NOMO-1 (cell line): Measurements from ENCODE around the gene MIPOL1.
"Not testable (repeated sequence)": the region's sequence is repeated elsewhere in the genome, so short reads cannot be mapped to it uniquely, and the experiment has no call there.

ENCODE experiments used
- DNase-seq, 2 experiments: peaks; one replicate each; lab custom pipeline; 2025; ENCODE audit not compliant: unreplicated experiment in 2 of 2; lab: John Stamatoyannopoulos, UW

The MIPOL1 gene

DNA sequence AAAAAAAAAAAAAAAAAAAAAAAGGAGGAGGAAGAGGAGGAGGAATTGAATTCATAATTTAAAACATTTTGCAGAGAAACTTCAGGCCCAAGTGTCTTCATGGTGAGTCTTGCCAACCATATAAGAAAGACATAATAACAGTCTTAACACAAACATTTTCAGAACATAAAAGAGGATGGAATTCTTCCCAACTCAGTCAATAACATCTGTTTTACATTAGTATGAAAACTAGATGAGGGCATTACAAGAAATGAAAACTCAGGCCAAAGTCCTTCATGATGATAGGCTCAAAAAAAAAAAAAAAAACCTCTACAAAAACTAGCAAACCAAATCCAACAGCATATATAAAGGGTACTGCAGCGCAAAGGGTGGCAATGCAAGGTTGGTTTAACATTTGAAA lies 245.7 kb downstream of the MIPOL1 start:
- no peak for DNase-seq

DNA sequence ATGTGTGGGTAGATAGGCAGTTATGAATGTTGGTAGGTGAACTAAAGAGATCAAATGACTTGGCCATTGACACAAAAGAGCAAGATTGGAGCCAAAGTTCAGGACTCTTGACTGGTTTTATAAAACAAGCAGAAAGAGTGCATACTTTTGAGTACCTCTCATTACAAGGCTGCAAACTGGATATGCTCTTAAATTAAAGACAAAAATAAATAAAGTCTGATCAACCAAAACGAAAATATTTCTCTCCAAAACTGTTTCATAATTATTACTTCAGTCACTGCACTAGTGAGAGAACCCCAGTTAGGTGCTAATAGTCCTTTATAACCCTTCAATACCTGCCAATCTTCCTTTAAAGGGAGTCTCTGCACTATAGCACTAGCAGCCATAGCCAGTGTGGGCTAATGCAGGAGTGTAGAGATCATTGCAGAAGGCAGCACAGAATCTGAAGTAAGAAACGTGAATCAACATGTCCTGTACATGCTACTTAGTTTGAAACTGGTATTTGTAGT lies 250.2 kb downstream of the MIPOL1 start:
- DNase-seq = no peak

DNA sequence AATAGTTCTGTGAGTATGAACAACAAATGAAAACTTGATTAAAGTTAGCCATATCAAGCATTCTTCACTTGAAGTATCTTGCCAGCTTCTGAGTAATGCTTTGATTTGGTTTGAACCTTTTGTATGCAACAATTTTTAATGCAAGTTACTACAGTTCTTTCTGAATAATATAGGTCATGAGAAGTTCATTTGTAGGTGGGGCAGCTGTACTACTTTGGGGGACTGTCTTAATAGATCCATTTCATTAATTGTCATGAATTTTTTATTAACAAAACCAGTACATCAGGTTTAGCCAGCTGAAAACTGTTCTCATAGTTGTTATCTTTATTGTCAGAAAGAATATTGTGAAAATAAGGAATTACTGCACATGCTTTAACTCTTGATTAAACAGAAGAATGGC lies 254.6 kb downstream of the MIPOL1 start:
- DNase-seq = no peak

DNA sequence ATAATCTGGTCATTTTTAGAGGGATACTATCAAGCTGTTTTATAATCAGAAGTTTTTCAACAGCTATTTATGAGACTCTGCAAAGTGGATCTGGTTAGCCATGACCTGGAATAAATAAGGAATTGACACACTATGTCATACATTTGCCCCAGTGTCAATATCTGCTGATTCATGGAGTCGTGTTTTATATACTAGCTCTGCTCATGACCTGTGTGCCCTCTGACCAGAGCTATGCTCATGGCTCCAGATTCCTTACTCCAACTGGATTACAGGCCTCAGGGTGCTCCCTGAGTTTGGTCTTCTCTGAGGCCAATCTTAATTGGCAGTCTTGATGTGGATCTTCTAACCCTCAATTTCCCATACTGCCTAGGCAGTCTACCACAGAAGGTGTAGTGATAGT lies 256.2 kb downstream of the MIPOL1 start:
- no peak for DNase-seq

DNA sequence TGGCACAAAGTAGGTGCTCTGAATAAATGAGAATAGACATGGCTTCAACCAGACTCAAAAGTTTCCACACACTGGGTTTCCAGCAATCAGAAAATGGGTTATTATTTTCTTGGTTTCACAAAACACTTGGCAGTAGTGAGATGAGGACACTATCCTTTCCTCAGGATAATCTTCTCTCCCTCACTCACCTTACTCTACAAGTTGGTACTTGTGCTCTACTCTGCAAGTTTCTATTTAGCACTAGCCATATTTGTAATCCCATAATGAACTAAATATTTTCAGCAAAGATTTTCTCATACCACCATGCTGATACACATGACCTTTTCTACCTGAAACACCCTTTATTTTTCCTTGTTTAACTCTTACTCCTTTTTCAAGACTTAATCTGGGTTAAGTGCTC lies 259.6 kb downstream of the MIPOL1 start:
- DNase-seq = no peak

DNA sequence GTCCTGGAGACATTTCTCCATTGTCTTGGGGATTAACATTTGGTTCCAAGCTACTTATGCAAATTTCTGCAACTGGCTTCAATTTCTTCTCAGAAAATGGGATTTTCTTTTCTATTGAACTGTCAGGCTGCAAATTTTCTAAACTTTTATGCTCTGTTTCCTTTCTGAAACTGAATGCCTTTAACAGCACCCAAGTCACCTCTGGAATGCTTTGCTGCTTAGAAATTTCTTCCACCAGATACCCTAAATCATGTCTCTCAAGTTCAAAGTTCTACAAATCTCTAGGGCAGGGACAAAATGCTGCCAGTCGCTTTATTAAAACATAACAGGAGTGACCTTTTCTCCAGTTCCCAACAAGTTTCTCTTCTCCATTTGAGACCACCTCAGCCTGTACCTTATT lies 264.7 kb downstream of the MIPOL1 start:
- not testable (repeated sequence) for DNase-seq

DNA sequence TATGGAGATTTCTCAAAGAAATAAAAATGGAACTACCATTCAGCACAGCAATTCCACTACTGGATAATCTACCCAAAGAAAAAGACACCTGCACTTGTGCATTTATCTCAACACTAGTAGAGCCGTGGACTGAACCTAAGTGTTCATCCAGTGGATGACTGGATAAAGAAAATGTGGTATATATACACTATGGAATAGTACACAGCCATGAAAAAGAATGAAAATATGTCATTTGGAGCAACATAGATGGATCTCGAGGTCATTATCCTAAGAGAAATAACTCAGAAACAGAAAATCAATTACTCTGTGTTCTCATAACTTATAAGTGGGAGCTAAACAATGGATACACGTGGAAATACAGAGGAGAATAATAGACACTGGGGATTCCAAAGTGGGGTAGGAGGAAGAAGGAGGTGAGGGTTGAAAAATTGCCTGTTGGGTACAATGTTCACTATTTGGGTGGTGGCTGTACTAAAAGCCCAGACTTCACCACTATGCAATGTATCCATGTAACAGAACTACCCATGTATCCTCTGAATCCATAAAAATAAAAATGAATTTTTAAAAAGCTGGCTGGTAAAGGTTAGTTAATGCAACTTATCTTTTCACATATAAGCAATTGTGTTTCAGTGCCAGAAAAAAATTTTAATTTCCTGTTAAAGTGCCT lies 266.6 kb downstream of the MIPOL1 start:
- no peak for DNase-seq

DNA sequence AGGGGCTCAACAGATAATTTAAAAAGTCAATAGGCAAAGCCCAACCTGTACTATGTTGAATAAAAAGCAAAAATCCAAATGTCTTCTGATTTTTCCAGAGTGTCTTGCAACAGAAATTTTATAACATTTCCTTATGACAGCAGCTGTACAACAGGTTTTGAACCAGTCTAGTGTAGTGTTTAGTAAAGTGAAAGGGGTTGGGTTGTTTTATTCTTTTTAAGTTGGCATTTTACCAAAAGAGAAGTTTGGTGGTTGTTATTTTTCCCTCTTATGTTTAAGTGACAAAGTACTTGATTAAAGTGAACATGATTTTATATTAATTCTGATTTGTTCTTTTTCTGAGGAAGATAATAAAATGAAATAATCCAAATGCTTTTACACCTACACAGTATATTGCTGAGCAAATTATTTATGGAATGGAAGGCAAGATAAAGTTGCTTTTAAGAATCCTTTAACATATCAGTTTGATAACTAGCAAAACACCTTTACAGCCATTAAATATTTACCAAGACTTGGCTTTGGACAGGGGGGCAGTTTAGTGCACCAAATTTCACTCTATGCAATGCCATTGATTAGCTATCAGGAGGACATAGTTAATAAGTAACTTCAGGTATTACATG lies 268.4 kb downstream of the MIPOL1 start:
- DNase-seq = no peak

DNA sequence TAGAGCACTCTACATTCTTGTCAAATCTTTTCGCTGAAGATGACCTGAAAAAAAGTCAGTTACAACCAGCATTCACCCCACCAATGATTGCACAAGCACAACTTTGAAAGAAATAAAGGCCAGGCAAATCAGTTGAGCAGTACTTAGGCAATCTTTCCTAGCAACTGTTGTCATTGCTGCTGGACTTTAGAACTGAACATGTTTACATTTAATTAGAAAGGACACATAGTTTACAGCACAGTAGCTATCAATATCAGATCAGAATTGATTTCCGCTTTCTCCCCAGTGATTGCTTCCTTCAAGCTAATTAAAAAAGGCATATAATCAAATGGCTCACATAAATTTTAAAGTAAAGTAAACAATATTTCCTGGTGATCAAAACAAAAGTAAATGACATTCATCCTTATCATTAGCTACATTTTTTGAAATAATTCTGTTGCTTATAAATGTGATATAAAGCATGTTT lies 268.9 kb downstream of the MIPOL1 start:
- peak; percentile 35 to 58 for DNase-seq

DNA sequence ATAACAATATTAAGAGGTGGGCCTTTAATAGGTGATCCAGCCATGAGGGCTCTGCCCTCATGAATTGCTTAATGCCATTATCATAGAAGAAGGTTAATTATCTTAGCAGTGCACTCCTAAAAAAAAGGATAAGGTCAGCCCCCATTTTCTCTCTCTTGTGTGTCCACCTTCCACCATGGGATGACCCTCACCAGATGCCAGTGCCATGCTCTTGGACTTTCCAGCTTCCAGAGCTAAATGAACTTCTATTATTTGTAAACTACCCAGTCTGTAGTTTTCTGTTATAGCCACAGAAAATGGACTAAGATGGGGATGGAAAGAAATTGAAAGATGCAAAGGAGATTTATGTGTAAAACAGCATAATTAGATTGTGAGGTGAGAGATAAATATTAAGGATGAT lies 271.9 kb downstream of the MIPOL1 start:
- DNase-seq = no peak

DNA sequence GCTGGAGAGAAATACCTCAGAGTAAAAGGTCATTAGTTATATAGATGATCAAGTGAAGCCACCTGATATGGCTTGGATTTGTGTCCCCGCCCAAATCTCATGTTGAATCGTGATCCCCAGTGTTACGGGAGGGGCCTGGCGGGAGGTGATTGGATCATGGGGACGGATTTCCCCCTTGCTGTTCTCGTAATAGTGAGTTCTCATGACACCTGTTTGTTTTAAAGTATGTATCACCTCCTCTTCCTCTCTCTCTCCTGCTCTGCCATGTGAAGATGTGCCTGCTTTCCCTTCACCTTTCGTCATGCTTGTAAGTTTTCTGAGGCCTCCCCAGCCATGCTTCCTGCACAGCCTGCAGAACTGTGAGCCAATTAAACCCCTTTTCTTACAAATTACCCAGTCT lies 272.5 kb downstream of the MIPOL1 start:
- no peak for DNase-seq

DNA sequence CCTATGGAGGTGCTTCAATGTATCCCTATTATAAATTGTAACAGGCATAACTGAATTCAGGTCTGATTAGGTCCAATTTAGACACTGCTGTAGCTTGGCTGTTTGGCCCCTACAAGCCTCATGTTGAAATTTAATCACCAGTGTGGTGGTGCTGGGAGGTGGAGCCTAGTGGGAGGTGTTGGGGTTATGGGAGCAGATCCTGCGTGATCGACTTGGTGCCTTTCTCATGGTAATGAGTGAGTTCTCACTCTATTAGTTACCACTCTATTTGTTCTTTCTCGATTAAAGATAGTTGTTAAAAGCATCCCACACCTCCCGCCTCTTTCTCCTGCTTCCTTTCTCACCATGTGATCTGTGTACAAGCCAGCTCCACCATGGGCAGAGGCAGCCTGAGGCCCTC lies 275.2 kb downstream of the MIPOL1 start:
- no peak for DNase-seq

DNA sequence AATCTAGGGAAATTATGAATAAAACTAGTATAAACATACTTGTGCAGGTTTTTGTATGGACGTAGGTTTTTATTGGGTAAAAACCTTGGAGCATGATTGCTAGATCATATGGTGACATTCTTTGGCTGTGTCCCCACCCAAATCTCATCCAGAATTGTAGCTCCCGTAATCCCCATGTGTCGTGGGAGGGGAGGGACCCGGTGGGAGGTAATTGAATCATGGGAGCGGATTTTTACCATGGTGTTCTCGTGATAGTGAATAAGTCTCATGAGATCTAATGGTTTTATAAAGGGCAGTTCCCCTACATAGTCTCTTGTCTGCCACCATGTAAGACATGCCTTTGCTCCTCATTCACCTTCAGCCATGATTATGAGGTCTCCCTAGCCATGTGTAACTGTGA lies 276.5 kb downstream of the MIPOL1 start:
- DNase-seq = no peak

DNA sequence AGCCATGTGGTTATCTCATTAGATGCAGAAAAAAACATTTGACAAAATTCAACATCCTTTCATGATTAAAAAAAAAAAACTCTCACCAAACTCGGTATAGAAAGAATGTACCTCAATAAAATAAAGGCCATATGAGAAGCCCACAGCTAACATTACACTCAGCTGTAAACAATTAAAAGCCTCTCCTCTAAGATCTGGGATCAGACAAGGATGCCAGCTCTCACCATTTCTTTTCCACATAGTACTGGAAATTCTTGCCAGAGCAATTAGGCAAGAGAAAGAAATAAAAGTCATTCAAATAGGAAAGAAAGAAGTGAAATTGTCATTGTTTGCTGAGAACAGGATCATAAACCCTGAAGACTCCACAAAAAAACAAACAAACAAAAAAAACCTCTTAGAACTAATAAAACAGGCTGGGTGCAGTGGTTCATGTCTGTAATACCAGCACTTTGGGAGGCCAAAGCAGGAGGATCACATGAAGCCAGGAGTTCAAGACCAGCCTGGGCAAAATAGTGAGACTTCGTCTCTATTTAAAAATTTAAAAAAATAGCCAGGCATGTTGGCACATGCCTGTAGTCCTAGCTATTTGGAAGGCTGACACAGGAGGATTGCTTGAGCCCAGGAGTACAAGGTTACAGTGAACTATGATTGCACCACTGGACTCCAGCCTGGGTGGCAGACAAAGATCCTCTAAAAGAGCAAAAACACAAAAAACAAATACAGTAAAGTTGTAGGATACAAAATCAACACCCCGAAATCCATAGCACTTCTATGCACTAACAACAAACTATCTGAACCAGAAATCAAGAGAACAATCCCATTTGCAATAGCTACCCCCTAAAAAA lies 282.9 kb downstream of the MIPOL1 start:
- DNase-seq = no peak

DNA sequence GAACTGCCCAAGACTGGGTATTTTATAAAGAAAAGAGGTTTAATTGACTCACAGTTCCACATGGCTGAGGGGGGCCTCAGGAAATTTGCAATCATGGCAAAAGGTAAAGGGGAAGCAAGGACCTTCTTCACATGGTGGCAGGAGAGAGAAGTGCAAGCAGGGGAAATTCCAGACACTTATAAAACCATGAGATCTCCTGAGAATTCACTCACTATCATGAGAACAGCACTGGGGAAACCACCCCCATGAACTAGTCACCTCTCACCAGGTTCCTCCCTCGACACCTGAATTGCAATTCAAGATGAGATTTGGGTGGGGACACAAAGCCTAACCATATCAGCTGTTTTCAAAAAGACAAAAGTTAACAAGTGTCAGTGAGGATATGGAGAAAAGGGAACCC lies 284.7 kb downstream of the MIPOL1 start:
- no peak for DNase-seq

DNA sequence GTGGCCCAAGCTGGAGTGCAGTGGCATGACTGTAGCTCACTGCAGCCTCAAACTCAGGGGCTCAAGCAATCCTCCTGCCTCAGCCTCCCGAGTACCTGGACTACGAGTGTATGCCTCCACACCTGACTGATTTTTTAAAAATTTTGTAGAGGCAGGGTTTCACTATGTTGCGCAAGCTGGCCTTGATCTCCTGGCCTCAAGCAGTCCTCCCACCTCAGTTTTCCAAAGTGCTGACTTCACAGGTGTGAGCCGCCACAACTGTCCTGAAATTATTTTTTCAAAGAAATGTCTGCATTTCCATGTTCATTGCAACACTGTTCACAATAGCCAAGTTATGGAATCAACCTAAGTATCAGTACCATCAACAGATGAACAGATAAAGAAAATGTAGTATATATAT lies 285.9 kb downstream of the MIPOL1 start:
- no peak for DNase-seq

DNA sequence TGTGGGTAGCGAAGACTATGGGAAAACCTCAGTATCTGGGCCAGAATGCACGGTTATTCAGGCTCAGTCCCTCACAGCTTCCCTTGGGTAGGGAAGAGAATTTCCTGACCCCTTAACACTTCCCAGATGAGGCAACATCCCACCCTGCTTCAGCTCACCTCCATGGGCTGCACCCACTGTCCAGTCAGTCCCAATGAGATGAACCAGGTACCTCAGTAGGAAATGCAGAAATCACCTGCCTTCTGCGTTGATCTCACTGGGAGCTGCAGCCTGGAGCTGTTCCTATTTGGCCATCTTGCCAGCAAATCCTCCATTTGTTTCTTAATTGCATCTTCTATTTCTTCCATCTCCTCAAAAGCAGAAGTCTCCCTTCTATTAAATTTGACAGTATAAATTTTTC lies 292.9 kb downstream of the MIPOL1 start:
- DNase-seq = no peak

DNA sequence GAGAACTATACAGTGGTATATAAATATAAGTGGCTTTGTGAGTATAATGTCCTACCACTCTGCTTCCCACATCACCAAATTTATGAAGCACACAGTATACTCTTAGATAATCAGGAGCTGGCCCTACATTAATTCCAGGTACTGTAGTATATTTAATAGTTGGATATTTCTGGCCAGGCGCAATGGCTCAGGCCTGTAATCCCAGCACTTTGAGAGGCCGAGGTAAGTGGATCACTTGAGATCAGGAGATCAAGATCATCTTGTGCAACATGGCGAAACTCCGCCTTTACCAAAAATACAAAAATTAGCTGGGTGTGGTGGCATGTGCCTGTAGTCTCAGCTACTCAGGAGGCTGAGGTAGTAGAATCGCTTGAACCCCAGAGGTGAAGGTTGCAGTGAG lies 293.3 kb downstream of the MIPOL1 start:
- no peak for DNase-seq

DNA sequence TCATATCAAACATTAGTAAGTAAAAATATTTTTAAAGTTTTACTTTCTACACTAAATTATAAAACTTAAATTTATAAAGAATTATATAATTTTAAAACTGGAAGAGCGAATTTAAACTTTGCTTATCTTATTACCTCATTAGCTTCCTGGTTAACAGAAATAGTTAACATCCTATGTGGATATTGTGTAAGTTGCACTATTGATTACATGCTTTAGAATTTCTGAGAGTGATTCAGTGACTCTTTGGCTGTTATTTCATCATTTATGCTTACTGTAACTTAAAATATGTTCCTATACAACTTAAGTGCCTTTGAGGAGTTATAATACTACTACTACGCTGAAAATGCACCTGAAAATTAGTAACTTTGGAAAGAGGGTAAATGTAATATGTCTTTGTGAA lies 295.9 kb downstream of the MIPOL1 start:
- DNase-seq = no peak

DNA sequence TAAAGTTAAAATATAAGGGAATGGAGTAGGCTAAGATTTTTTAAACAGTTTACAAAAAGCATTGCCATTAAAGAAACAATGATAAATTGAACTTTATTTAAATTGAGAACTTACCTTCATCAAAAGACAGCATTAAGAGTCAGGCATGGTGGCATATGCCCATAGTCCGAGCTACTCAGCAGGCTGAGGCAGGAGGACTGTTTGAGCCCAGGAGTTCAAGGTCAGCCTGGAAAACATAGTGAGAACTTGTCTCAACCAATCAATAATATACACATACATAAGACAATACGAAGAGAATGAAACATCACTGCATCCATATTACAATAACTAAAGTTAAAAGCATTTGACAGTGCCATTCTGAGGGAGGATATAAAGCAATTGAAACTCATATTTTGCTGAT lies 299.7 kb downstream of the MIPOL1 start:
- no peak for DNase-seq

DNA sequence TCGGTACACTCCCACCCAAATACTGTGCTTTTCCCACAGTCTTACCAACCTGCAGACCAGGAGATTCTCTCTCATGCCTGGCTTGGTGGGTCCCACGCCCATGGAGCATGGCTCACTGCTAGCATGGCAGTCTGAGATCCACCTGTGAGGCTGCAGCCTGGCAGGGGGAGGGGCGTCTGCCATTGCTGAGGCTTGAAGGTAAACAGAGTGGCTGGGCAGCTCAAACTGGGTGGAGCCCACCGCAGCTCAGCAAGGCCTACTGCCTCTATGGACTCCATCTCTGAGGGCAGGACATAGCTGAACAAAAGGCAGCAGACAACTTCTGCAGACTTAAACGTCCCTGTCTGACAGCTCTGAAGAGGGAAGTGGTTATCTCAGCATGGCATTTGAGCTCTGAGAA lies 304.1 kb downstream of the MIPOL1 start:
- no peak for DNase-seq

DNA sequence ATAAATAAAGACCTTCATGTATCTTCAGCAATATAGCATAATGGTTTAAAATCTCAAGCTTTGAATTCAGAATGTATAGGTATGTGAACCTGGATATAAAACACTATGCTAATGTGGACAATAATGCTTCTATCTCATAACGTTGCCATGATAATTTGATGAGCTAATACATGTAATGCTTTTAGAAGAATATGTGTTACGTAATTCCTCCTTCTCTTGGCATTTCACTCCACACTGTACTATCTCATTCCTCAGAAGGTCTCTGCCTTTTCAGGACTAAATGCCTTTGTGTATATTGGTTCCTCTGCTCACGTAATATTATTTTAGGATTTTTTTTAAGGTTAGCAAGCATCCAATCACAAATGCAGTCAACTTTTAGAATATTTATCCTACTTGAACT lies 310.8 kb downstream of the MIPOL1 start:
- no peak for DNase-seq
